Measurements from ENCODE around the gene TTLL11.

The TTLL11 gene

GRCh38 chr9:121862371-121863332 is 230.5 kb downstream of the TTLL11 start:
- no peaks in the 10 kb centered on the region for H3K4me1 ChIP-seq (ENCODE audit: control insufficient read depth in 2 of 2, insufficient read depth in 2 of 2, low read length in 2 of 2)
- H3K27me3 ChIP-seq (ENCODE audit: control insufficient read depth in 2 of 2, insufficient read depth in 2 of 2, low read length in 2 of 2), result no peaks in the 10 kb centered on the region
- H3K27ac ChIP-seq (ENCODE audit: low read depth in 2 of 2, low read length in 2 of 2), result no peak overlapping the region
- H3K9ac ChIP-seq (ENCODE audit: low read depth in 1 of 2, low read length in 2 of 2), result no peak overlapping the region
- no peaks in the 10 kb centered on the region for H3K9me3 ChIP-seq (ENCODE audit: control insufficient read depth in 2 of 2, low read length in 2 of 2)
- no peak overlapping the region for H3K4me3 ChIP-seq (ENCODE audit: low read length in 2 of 2)
- no peaks in the 10 kb centered on the region for H3K36me3 ChIP-seq (ENCODE audit: control insufficient read depth in 2 of 2, insufficient read depth in 2 of 2, low read length in 2 of 2)

GRCh38 chr9:121861501-121862180 is 231.5 kb downstream of the TTLL11 start:
- H3K4me1 ChIP-seq (ENCODE audit: control insufficient read depth in 2 of 2, insufficient read depth in 2 of 2, low read length in 2 of 2), result no peaks in the 10 kb centered on the region
- no peaks in the 10 kb centered on the region for H3K27me3 ChIP-seq (ENCODE audit: control insufficient read depth in 2 of 2, insufficient read depth in 2 of 2, low read length in 2 of 2)
- H3K9ac ChIP-seq (ENCODE audit: low read depth in 1 of 2, low read length in 2 of 2), result no peak overlapping the region
- no peak overlapping the region for H3K4me3 ChIP-seq (ENCODE audit: low read length in 2 of 2)
- no peaks in the 10 kb centered on the region for H3K9me3 ChIP-seq (ENCODE audit: control insufficient read depth in 2 of 2, low read length in 2 of 2)
- H3K27ac ChIP-seq (ENCODE audit: low read depth in 2 of 2, low read length in 2 of 2), result no peak overlapping the region
- no peaks in the 10 kb centered on the region for H3K36me3 ChIP-seq (ENCODE audit: control insufficient read depth in 2 of 2, insufficient read depth in 2 of 2, low read length in 2 of 2)

- H3K27me3 ChIP-seq (ENCODE audit: control insufficient read depth in 2 of 2, insufficient read depth in 2 of 2, low read length in 2 of 2), result no peaks in the 10 kb centered on the region
- no peaks in the 10 kb centered on the region for H3K4me1 ChIP-seq (ENCODE audit: control insufficient read depth in 2 of 2, insufficient read depth in 2 of 2, low read length in 2 of 2)
- H3K36me3 ChIP-seq (ENCODE audit: control insufficient read depth in 2 of 2, insufficient read depth in 2 of 2, low read length in 2 of 2), result no peaks in the 10 kb centered on the region
- no peak overlapping the region for H3K9ac ChIP-seq (ENCODE audit: low read depth in 1 of 2, low read length in 2 of 2)
- no peaks in the 10 kb centered on the region for H3K9me3 ChIP-seq (ENCODE audit: control insufficient read depth in 2 of 2, low read length in 2 of 2)
- H3K27ac ChIP-seq (ENCODE audit: low read depth in 2 of 2, low read length in 2 of 2), result no peak overlapping the region
- no peak overlapping the region for H3K4me3 ChIP-seq (ENCODE audit: low read length in 2 of 2)
These were observed 232.4 kb downstream of the TTLL11 start for GRCh38 chr9:121860744-121861143.

DNA sequence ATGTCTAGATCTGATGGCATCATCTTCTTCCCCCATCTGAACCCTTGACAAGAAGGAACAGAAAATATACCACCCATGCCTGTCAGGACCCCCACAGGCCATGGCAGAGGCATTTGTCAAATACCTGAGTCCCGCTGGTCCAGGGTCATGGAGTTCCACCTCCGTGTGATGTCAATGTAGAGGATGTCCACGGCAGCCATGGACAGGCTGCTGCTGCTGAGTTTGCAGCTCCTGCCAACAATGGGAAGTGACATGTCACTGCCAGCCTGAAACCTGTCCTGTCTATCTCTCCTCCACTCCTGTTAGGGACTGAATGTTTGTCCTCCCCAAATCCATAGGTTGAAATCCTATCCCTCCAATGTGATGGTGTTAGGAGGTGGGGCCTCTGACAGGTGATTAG is 232.9 kb downstream of the TTLL11 start:
- Histone ChIP-seq H3K27ac (ENCODE audit: low read depth in 2 of 2, low read length in 2 of 2) (no peak overlapping the region), H3K9me3 (ENCODE audit: control insufficient read depth in 2 of 2, low read length in 2 of 2) (no peaks in the 10 kb centered on the region), H3K36me3 (ENCODE audit: control insufficient read depth in 2 of 2, insufficient read depth in 2 of 2, low read length in 2 of 2) (no peaks in the 10 kb centered on the region), H3K27me3 (ENCODE audit: control insufficient read depth in 2 of 2, insufficient read depth in 2 of 2, low read length in 2 of 2) (no peaks in the 10 kb centered on the region), H3K4me1 (ENCODE audit: control insufficient read depth in 2 of 2, insufficient read depth in 2 of 2, low read length in 2 of 2) (no peaks in the 10 kb centered on the region), H3K4me3 (ENCODE audit: low read length in 2 of 2) (no peak overlapping the region), H3K9ac (ENCODE audit: low read depth in 1 of 2, low read length in 2 of 2) (no peak overlapping the region)

GRCh38 chr9:121859646-121860045 is 233.5 kb downstream of the TTLL11 start:
- Histone ChIP-seq H3K4me1 (ENCODE audit: control insufficient read depth in 2 of 2, insufficient read depth in 2 of 2, low read length in 2 of 2) (no peaks in the 10 kb centered on the region), H3K27ac (ENCODE audit: low read depth in 2 of 2, low read length in 2 of 2) (no peak overlapping the region), H3K36me3 (ENCODE audit: control insufficient read depth in 2 of 2, insufficient read depth in 2 of 2, low read length in 2 of 2) (no peaks in the 10 kb centered on the region), H3K9me3 (ENCODE audit: control insufficient read depth in 2 of 2, low read length in 2 of 2) (no peaks in the 10 kb centered on the region), H3K27me3 (ENCODE audit: control insufficient read depth in 2 of 2, insufficient read depth in 2 of 2, low read length in 2 of 2) (no peaks in the 10 kb centered on the region), H3K4me3 (ENCODE audit: low read length in 2 of 2) (no peak overlapping the region), H3K9ac (ENCODE audit: low read depth in 1 of 2, low read length in 2 of 2) (no peak overlapping the region)

DNA sequence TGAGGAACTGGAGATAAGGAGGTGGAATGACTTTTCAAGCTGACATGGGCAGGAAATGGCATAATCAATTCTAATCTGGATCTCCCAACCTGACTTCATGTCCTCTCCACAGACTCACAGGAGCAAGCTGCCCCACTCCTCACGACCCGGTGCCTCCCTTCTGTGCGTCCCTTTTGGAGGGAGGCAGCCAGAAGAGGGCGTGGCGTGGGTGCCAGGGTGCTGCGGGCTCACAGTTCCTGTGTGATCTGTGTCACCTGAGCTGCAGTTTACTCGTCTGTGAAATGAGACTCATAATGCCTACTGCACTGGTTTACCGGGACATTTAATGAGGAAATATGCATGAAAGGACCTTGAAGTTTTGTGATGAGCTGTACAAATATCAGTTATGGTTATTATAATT is 234.3 kb downstream of the TTLL11 start:
- H3K9ac ChIP-seq (ENCODE audit: low read depth in 1 of 2, low read length in 2 of 2), result no peak overlapping the region
- H3K36me3 ChIP-seq (ENCODE audit: control insufficient read depth in 2 of 2, insufficient read depth in 2 of 2, low read length in 2 of 2), result no peaks in the 10 kb centered on the region
- H3K4me1 ChIP-seq (ENCODE audit: control insufficient read depth in 2 of 2, insufficient read depth in 2 of 2, low read length in 2 of 2), result no peaks in the 10 kb centered on the region
- no peaks in the 10 kb centered on the region for H3K9me3 ChIP-seq (ENCODE audit: control insufficient read depth in 2 of 2, low read length in 2 of 2)
- H3K27ac ChIP-seq (ENCODE audit: low read depth in 2 of 2, low read length in 2 of 2), result no peak overlapping the region
- H3K27me3 ChIP-seq (ENCODE audit: control insufficient read depth in 2 of 2, insufficient read depth in 2 of 2, low read length in 2 of 2), result no peaks in the 10 kb centered on the region
- H3K4me3 ChIP-seq (ENCODE audit: low read length in 2 of 2), result no peak overlapping the region

- Histone ChIP-seq H3K36me3 (ENCODE audit: control insufficient read depth in 2 of 2, insufficient read depth in 2 of 2, low read length in 2 of 2) (no peaks in the 10 kb centered on the region), H3K9me3 (ENCODE audit: control insufficient read depth in 2 of 2, low read length in 2 of 2) (no peaks in the 10 kb centered on the region), H3K4me1 (ENCODE audit: control insufficient read depth in 2 of 2, insufficient read depth in 2 of 2, low read length in 2 of 2) (no peaks in the 10 kb centered on the region), H3K9ac (ENCODE audit: low read depth in 1 of 2, low read length in 2 of 2) (no peak overlapping the region), H3K27ac (ENCODE audit: low read depth in 2 of 2, low read length in 2 of 2) (no peak overlapping the region), H3K27me3 (ENCODE audit: control insufficient read depth in 2 of 2, insufficient read depth in 2 of 2, low read length in 2 of 2) (no peaks in the 10 kb centered on the region), H3K4me3 (ENCODE audit: low read length in 2 of 2) (no peak overlapping the region)
These were observed 235.2 kb downstream of the TTLL11 start for GRCh38 chr9:121857928-121858327.

- Histone ChIP-seq H3K27ac (ENCODE audit: low read depth in 2 of 2, low read length in 2 of 2) (no peak overlapping the region), H3K36me3 (ENCODE audit: control insufficient read depth in 2 of 2, insufficient read depth in 2 of 2, low read length in 2 of 2) (no peaks in the 10 kb centered on the region), H3K9me3 (ENCODE audit: control insufficient read depth in 2 of 2, low read length in 2 of 2) (no peaks in the 10 kb centered on the region), H3K4me1 (ENCODE audit: control insufficient read depth in 2 of 2, insufficient read depth in 2 of 2, low read length in 2 of 2) (no peaks in the 10 kb centered on the region), H3K9ac (ENCODE audit: low read depth in 1 of 2, low read length in 2 of 2) (no peak overlapping the region), H3K27me3 (ENCODE audit: control insufficient read depth in 2 of 2, insufficient read depth in 2 of 2, low read length in 2 of 2) (no peaks in the 10 kb centered on the region), H3K4me3 (ENCODE audit: low read length in 2 of 2) (no peak overlapping the region)
These were observed 237.6 kb downstream of the TTLL11 start for GRCh38 chr9:121855476-121855875.

DNA sequence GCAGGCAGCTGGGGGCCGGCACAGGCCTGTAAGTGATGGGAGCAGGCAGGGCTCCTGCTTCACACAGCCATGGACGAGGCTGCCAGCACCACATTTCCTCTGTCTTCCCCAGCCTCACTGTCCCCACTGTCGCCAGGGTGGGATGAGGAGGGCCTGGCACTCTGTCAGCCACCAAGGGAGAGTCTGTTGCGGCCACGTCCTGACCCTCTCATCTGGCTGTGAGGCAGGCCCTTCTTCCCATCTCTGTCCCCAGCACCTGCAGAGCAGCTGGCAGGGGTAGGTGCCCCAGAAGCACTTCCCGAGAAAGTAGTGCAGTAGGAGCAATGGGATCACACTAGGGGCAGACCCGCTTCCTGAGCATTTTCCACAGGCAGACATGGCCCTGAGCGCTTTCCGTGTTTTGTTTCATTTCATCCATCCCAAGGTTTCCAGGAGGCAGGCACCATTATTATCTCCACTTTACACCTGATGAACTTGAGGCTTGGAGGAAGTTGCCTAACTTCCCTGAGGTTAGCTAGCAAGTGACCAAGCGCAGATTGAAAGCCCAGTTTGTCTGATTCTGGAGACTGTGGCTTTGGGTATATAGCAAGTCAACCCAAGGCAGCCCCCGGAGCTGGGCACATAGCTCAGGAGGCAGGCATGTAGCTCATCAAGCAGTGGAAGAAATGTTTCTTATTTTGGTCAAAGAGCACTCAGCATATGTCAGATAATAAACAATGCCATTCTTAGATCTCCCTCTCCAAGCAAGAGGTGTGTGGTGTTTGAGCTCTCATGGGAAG is 239.3 kb downstream of the TTLL11 start:
- no peaks in the 10 kb centered on the region for H3K27me3 ChIP-seq (ENCODE audit: control insufficient read depth in 2 of 2, insufficient read depth in 2 of 2, low read length in 2 of 2)
- H3K36me3 ChIP-seq (ENCODE audit: control insufficient read depth in 2 of 2, insufficient read depth in 2 of 2, low read length in 2 of 2), result no peaks in the 10 kb centered on the region

More for the DNA sequence above, 239.3 kb downstream of the TTLL11 start:
- Histone ChIP-seq H3K4me1 (ENCODE audit: control insufficient read depth in 2 of 2, insufficient read depth in 2 of 2, low read length in 2 of 2) (no peaks in the 10 kb centered on the region), H3K4me3 (ENCODE audit: low read length in 2 of 2) (no peak overlapping the region), H3K9ac (ENCODE audit: low read depth in 1 of 2, low read length in 2 of 2) (no peak overlapping the region), H3K9me3 (ENCODE audit: control insufficient read depth in 2 of 2, low read length in 2 of 2) (no peaks in the 10 kb centered on the region), H3K27ac (ENCODE audit: low read depth in 2 of 2, low read length in 2 of 2) (no peak overlapping the region)

Measured in mucosa of rectum (tissue), 2 donors.